Kidney capillary endothelial cell (primary cell): ENCODE measurements around the gene CCDC30.

Experiments
- DNase-seq: peaks from one replicate; pipeline ENCODE4 v3.0.0-alpha.2; 2018; ENCODE audit warnings: low spot score

The CCDC30 gene

GRCh38 chr1:42692461-42692860, 229.4 kb downstream of the CCDC30 start:
- DNase-seq, result no peak

- DNase-seq, result no peak
These were observed 229.8 kb downstream of the CCDC30 start for GRCh38 chr1:42692911-42693310.

GRCh38 chr1:42698081-42698813, 235.2 kb downstream of the CCDC30 start:
- no peak for DNase-seq

GRCh38 chr1:42700006-42700405, 236.9 kb downstream of the CCDC30 start:
- DNase-seq, result no peak

GRCh38 chr1:42703888-42704464, 240.9 kb downstream of the CCDC30 start:
- no peak for DNase-seq
